HG03378 (cell line): ENCODE data around the gene PNRC2.
"Not testable (repeated sequence)": the region's sequence is repeated elsewhere in the genome, so short reads cannot be mapped to it uniquely, and the experiment has no call there.

Source experiments
- ATAC-seq: cut with Tn5 transposase; IDR thresholded peaks from one replicate; pipeline ENCODE4 v1.9.1; 2021; ENCODE audit warnings: mild to moderate bottlenecking, moderate library complexity; ENCODE audit not compliant: unreplicated experiment

Gene PNRC2

GRCh38 chr1:23947366-23947765 lies 12.3 kb upstream of the PNRC2 start:
- ATAC-seq = no peak

GRCh38 chr1:23953020-23953419 lies 6.6 kb upstream of the PNRC2 start:
- no peak for ATAC-seq

GRCh38 chr1:23957096-23957495 lies 2.5 kb upstream of the PNRC2 start:
- ATAC-seq = no peak

GRCh38 chr1:23958040-23958809 lies 1.4 kb upstream of the PNRC2 start:
- not testable (repeated sequence) for ATAC-seq

- peak; percentile 57 for ATAC-seq
Observed at GRCh38 chr1:23958810-23959460, 693 bp upstream of the PNRC2 start.

- no peak for ATAC-seq
Observed at GRCh38 chr1:23960291-23961020, 828 bp downstream of the PNRC2 start.

- ATAC-seq = no peak
Observed at GRCh38 chr1:23963617-23964234, 4.1 kb downstream of the PNRC2 start.

- ATAC-seq = no peak
Observed at GRCh38 chr1:23964235-23964668, 4.6 kb downstream of the PNRC2 start.

- ATAC-seq = no peak
Observed at GRCh38 chr1:23964790-23965740, 5.4 kb downstream of the PNRC2 start.

- no peak for ATAC-seq
Observed at GRCh38 chr1:23966973-23967493, 7.4 kb downstream of the PNRC2 start.

- no peak for ATAC-seq
Observed at GRCh38 chr1:23967871-23968270, 8.2 kb downstream of the PNRC2 start.

GRCh38 chr1:23977187-23977853 lies 17.7 kb downstream of the PNRC2 start:
- ATAC-seq = no peak

- no peak for ATAC-seq
Observed at GRCh38 chr1:23977854-23978191, 18.2 kb downstream of the PNRC2 start.

GRCh38 chr1:23978805-23979204 lies 19.2 kb downstream of the PNRC2 start:
- no peak for ATAC-seq

- no peak for ATAC-seq
Observed at GRCh38 chr1:23979387-23979880, 19.8 kb downstream of the PNRC2 start.

- ATAC-seq = peak; percentile 82
Observed at GRCh38 chr1:23979881-23980727, 20.5 kb downstream of the PNRC2 start, which contains the start of gene SRSF10. Gene SRSF10 (minus strand): TSS chr1:23980327. CDS start chr1:23980255, 72 bp downstream.

- peak; percentile 29 for ATAC-seq
Observed at GRCh38 chr1:23980728-23981070, 21.1 kb downstream of the PNRC2 start.

GRCh38 chr1:23984417-23985186 lies 25.0 kb downstream of the PNRC2 start:
- no peak for ATAC-seq
